ENCODE measurements around the gene PPP1R8. TPM values are rescaled to one million over a fixed set of nuclear protein-coding genes. Genes with fewer than 3 reads are reported as not detected.

The PPP1R8 gene
- total RNA-seq, 3 donors from 2014 or later (not counting 1 experiment from before 2014, with no cell fraction given) = 25.6 to 36.4 (median 28.0) TPM

DNA sequence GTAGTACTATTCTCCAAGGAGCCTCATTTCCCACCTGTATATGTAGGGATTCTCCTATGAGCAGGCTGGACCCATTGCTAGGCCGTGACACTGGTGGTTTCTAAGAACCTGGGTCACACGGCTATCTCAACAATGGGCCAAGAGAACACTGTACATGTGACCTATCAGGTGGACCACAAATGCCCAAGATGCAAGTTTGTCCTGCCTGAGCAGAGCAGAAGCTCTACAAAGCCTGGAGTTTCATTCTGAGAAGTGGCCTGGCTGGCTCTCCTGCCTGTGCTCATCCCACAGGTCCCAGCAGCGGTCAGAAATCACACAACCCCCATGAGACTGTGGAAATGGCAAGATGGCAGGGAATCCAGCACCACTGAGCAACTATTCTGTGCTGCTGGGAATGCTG lies 58.9 kb downstream of the PPP1R8 start:
- no peak overlapping the region for H3K4me3 ChIP-seq (ENCODE audit: low read length)
- H3K36me3 ChIP-seq (ENCODE audit: control insufficient read depth, insufficient read depth, low read length) = peaks cover 68% of the 10 kb centered on the region

DNA sequence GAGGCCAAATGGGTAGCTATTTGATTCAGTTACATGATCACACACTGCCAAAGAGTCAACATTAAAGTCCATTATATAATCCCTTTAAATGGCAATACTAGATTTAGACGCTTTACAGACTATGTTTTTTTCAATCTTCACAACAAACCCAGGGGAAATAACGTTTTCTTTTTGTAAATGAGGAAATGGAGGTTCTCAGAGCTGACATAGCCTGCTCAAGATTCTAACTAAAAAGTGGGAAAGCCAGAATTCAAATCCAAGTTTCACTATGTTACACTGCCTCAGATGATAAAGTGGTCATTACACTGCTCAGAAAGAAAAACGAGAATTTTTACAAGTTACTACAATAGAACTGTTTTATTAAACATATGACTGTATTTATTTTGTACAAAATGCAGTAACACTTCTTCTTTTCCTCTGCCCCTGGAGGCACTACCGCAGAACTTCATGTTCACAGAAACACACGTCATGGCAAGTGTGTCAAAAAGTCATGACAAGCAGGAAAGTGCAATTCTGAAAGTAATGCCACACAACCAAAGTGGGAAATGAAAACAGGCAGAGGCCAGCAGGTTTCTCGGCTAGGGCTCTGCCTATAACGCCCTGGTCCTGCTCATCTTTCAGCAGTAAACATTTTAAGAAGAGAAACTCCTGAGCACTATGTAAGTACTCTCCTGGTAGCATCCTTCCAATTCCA lies 60.8 kb downstream of the PPP1R8 start:
- Mint-ChIP-seq H3K36me3 (peaks cover 22% of the 10 kb centered on the region), H3K4me3 (peak overlapping the region; percentile 62), H3K4me1 (peaks cover 45 to 48% of the 10 kb centered on the region in 2 donors), H3K27me3 (ENCODE audit: low read depth in 2 of 2) (no peaks in the 10 kb centered on the region), H3K27ac (peak overlapping the region; percentile 94 to 99), H3K9me3 (no peaks in the 10 kb centered on the region)
- WGBS (ENCODE audit: insufficient coverage) = 5% methylated on average over 5 of the region's 7 CpGs
- intact Hi-C loops (cut with micrococcal nuclease) = loop anchor here (5.0 kb wide), 1 partner anchor 34 kb away; no protein-coding TSS in a partner anchor
- H3K27me3 ChIP-seq (ENCODE audit: control insufficient read depth, insufficient read depth, low read length) = no peaks in the 10 kb centered on the region
- H3K4me1 ChIP-seq (ENCODE audit: control insufficient read depth, insufficient read depth, low read length) = peaks cover 56% of the 10 kb centered on the region
- ATAC-seq = peak; percentile 71 to 85 (median 79)
- DNase-seq = peak; percentile 48 to 74
- TF ChIP-seq, protein P1, sequence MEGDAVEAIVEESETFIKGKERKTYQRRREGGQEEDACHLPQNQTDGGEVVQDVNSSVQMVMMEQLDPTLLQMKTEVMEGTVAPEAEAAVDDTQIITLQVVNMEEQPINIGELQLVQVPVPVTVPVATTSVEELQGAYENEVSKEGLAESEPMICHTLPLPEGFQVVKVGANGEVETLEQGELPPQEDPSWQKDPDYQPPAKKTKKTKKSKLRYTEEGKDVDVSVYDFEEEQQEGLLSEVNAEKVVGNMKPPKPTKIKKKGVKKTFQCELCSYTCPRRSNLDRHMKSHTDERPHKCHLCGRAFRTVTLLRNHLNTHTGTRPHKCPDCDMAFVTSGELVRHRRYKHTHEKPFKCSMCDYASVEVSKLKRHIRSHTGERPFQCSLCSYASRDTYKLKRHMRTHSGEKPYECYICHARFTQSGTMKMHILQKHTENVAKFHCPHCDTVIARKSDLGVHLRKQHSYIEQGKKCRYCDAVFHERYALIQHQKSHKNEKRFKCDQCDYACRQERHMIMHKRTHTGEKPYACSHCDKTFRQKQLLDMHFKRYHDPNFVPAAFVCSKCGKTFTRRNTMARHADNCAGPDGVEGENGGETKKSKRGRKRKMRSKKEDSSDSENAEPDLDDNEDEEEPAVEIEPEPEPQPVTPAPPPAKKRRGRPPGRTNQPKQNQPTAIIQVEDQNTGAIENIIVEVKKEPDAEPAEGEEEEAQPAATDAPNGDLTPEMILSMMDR (IDR thresholded peaks at IDR 0.05) = peak; percentile 50
- H3K9me3 ChIP-seq (ENCODE audit: control insufficient read depth, insufficient read depth, low read length) = no peaks in the 10 kb centered on the region
- H3K36me3 ChIP-seq (ENCODE audit: control insufficient read depth, insufficient read depth, low read length) = peaks cover 65% of the 10 kb centered on the region
- H3K27ac ChIP-seq (ENCODE audit: low read length) = peak overlapping the region; percentile 90
- H3K4me3 ChIP-seq (ENCODE audit: low read length) = no peak overlapping the region

More for the DNA sequence above, 58.9 kb downstream of the PPP1R8 start:
- TF ChIP-seq, protein P1 (IDR thresholded peaks at IDR 0.05) = no peak
- no peak for ATAC-seq
- no peaks in the 10 kb centered on the region for H3K9me3 Mint-ChIP-seq
- no peak for DNase-seq
- intact Hi-C loops (cut with micrococcal nuclease) = no loop called here
- Histone ChIP-seq H3K27me3 (ENCODE audit: control insufficient read depth, insufficient read depth, low read length) (no peaks in the 10 kb centered on the region), H3K27ac (ENCODE audit: low read length) (peak overlapping the region; percentile 85), H3K9me3 (ENCODE audit: control insufficient read depth, insufficient read depth, low read length) (no peaks in the 10 kb centered on the region), H3K4me1 (ENCODE audit: control insufficient read depth, insufficient read depth, low read length) (peaks cover 75% of the 10 kb centered on the region)
- peaks cover 62 to 63% of the 10 kb centered on the region in 2 donors for H3K4me1 Mint-ChIP-seq
- 67% methylated on average over 3 of the region's 3 CpGs for WGBS (ENCODE audit: insufficient coverage)
- no peaks in the 10 kb centered on the region for H3K27me3 Mint-ChIP-seq (ENCODE audit: low read depth in 2 of 2)
- peaks cover 10% of the 10 kb centered on the region for H3K36me3 Mint-ChIP-seq
- H3K4me3 Mint-ChIP-seq = no peak overlapping the region
- H3K27ac Mint-ChIP-seq = peak overlapping the region; percentile 96 to 99

DNA sequence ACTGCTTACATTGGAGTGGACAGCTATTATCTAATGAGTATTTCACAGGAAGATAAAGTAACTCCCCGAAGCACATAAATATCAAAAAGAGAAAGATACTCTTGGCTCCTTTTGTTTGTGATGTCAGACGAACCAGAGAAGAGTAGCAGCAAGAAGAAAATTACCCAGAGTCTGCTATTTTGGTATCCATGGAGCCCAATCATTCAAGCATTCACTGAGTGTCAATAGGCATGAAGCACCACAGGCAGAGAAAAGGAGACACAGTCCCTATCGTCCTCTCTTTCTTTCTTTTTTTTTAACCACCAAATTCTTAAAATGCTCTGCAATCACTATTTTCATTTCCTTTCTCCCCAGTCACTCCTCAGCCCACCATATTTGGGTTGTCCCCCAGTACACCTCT lies 63.9 kb downstream of the PPP1R8 start:
- Histone ChIP-seq H3K4me3 (ENCODE audit: low read length) (no peak overlapping the region), H3K27ac (ENCODE audit: low read length) (peak overlapping the region; percentile 4), H3K9me3 (ENCODE audit: control insufficient read depth, insufficient read depth, low read length) (no peaks in the 10 kb centered on the region), H3K4me1 (ENCODE audit: control insufficient read depth, insufficient read depth, low read length) (peaks cover 25% of the 10 kb centered on the region), H3K36me3 (ENCODE audit: control insufficient read depth, insufficient read depth, low read length) (peaks cover 69% of the 10 kb centered on the region), H3K27me3 (ENCODE audit: control insufficient read depth, insufficient read depth, low read length) (no peaks in the 10 kb centered on the region)
- H3K9me3 Mint-ChIP-seq = no peaks in the 10 kb centered on the region
- no peaks in the 10 kb centered on the region for H3K27me3 Mint-ChIP-seq (ENCODE audit: low read depth in 2 of 2)
- peaks cover 24% of the 10 kb centered on the region for H3K36me3 Mint-ChIP-seq
- DNase-seq (no peak), ATAC-seq (no peak)
- H3K27ac Mint-ChIP-seq = peak overlapping the region; percentile 20 to 83
- intact Hi-C loops (cut with micrococcal nuclease) = loop anchor here (5.0 kb wide), 1 partner anchor 37 kb away; no protein-coding TSS in a partner anchor
- H3K4me1 Mint-ChIP-seq = peaks cover 29 to 32% of the 10 kb centered on the region in 2 donors
- no peak overlapping the region for H3K4me3 Mint-ChIP-seq
- TF ChIP-seq, protein P1 (IDR thresholded peaks at IDR 0.05) = no peak
- 90% methylated on average over 3 of the region's 3 CpGs for WGBS (ENCODE audit: insufficient coverage)

Other genes starting within 250 kb of the PPP1R8 start
- 10 to 100 TPM; 39.6 to 67.0 (median 47.0) TPM for gene AHDC1, start 226.6 kb upstream of the PPP1R8 start, total RNA-seq
- gene FGR, start 195.6 kb upstream of the PPP1R8 start, total RNA-seq = 100 to 1,000 TPM; 353 to 452 (median 362) TPM
- 10 to 100 TPM; 26.7 to 36.0 (median 34.8) TPM for gene IFI6, start 158.6 kb upstream of the PPP1R8 start, total RNA-seq
- gene FAM76A, start 104.8 kb upstream of the PPP1R8 start, total RNA-seq = 10 to 100 TPM; 19.5 to 21.8 (median 19.6) TPM
- gene STX12, start 57.6 kb upstream of the PPP1R8 start, total RNA-seq = 10 to 100 TPM; 29.6 to 36.2 (median 32.3) TPM
- gene THEMIS2, start 41.8 kb downstream of the PPP1R8 start, total RNA-seq = 100 to 1,000 TPM; 104 to 234 (median 122) TPM
- 10 to 100 TPM; 40.6 to 60.1 (median 50.1) TPM for gene RPA2, start 83.8 kb downstream of the PPP1R8 start, total RNA-seq
- gene SMPDL3B, start 104.2 kb downstream of the PPP1R8 start, total RNA-seq = under 1 TPM; 0.24 to 0.88 (median 0.75) TPM
- 10 to 100 TPM in 2 of 3 donors, 1 to 10 TPM in 1; 8.0 to 16.8 (median 15.5) TPM for gene XKR8, start 129.2 kb downstream of the PPP1R8 start, total RNA-seq